NCI-H2029 (cell line): Measurements from ENCODE around the gene CRACDL.

Experiments
- DNase-seq: peaks from one replicate; lab custom pipeline; 2025; lab: John Stamatoyannopoulos, UW

Gene CRACDL

DNA sequence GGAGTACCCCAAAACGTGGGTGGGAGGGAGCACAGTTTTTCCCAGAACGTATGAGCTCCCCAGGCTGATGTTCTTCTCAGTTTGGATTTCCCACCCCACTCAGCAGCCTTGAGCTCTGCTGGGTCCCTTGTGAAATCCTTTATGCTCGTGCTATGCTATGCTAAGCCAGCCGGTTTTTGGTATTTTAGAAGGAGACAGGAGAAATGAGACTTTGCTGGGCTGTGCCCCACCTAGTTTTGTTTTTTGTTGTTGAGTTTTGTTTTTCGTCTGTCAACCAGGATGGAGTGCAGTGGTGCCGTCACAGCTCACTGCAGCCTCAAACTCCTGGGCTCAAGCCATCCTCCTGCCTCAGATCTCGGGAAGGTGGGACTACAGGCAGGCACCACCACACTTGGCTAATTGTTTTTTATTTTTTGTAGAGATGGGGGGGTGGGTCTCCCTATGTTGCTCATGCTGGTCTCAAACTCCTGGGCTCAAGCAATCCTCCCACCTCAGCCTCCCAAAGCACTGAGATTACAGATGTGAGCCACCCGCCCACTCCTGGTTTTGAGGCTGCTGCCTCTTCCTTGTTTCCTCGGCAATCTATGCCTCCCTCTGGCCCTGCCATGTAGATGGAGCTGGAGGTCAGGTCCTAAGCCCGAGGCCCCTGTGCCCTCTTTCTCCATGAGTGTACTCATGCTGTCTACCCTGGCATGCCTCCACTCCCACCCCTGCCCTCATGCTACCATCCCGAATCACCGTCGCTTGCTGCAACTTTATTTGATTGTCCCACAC lies 187.5 kb downstream of the CRACDL start:
- DNase-seq, result no peak

DNA sequence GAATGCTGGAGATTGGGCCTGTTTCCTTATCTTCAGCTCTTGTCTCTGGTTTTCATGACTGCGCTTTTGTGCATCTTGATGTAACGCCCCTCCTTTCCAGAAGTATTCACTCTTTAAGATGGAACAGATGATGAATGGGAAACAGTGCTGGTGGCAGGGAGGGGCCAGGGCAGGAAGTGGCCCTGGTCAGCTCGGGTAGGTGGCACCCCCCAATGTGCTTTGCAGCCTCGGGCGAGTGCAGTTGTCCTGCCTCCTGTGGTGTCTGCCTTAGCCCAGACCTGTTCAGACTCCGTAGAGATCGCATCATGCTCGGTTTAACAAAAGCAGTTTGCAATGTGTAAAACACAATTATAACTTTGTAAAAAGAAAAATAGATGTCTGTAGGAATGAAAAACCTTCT lies 188.1 kb downstream of the CRACDL start:
- DNase-seq, result no peak

DNA sequence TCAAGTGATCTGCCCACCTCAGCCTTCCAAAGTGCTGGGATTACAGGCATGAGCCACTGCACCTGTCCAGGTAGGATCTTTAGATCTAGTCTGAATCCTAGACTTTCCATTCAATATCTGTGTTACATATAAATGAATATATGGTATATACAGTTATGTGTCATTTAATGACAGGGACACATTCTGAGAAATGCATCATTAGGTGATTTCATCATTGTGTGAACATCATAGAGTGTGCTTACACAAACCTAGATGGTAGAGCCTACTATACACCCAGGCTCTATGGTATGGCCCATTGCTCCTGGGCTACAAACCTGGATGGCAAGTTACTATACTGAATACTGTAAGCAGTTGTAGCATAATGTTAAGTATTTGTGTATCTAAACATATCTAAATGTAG lies 189.6 kb downstream of the CRACDL start:
- no peak for DNase-seq

DNA sequence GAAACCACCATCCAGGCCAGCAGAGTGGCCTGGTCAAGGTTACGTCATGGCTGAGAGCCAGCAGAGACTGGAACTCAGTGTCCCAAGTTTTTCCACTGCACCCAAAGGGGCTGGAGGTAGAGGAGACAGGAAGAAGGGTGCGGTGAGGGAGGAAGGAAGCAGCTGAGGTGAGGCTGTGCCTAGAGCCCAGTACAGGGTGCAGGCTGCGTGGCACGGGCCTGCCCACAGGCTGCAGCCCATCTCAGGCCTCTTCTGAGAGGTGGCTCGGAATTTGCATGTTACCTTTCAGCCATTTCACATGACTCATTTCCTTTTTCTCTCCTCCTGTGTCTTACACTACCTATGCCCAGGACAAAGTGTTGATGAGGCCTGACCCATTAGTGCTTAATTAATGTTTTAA lies 191.4 kb downstream of the CRACDL start:
- DNase-seq, result no peak
